Fibroblast of pulmonary artery (primary cell): ENCODE results near the gene FOXN3.
A peak's percentile ranks its signal among the peaks of the same experiment; 100 is the strongest.

Experiments
- DNase-seq: peaks from one replicate; pipeline ENCODE4 v3.0.0-alpha.2; 2010; ENCODE audit warnings: low read depth
- H3K4me3 ChIP-seq: replicated peaks from 2 replicates; pipeline ENCODE4 v1.5.1; 2011; ENCODE audit warnings: low read depth, mild to moderate bottlenecking, control low read depth, low read length, moderate library complexity
- TF ChIP-seq, protein P1 (sequence below): IDR thresholded peaks from 2 replicates; pipeline ENCODE4 v1.5.1; 2011; ENCODE audit warnings: mild to moderate bottlenecking, control low read depth, low read length, inconsistent platforms; ENCODE audit errors: missing control alignments

FOXN3 gene

DNA sequence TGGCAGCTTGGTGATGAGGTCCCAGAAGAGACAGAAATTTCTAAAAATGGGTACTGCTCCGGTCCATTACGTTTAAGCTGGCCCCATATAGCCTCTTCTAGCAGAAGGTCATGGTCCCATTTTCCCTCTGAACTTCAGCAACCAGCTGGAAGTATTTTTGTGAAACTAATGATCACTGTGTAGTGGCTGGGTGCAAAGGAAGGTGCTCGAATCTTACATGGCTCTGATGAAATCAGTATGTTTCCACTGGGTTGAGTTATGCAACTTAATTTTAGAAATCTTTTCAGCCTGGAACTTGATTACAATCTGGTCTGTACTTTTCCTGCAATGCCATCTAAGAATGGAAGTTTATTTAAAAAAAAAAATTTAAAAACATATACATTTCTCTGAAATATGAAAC lies 228.5 kb downstream of the FOXN3 start:
- TF ChIP-seq, protein P1, sequence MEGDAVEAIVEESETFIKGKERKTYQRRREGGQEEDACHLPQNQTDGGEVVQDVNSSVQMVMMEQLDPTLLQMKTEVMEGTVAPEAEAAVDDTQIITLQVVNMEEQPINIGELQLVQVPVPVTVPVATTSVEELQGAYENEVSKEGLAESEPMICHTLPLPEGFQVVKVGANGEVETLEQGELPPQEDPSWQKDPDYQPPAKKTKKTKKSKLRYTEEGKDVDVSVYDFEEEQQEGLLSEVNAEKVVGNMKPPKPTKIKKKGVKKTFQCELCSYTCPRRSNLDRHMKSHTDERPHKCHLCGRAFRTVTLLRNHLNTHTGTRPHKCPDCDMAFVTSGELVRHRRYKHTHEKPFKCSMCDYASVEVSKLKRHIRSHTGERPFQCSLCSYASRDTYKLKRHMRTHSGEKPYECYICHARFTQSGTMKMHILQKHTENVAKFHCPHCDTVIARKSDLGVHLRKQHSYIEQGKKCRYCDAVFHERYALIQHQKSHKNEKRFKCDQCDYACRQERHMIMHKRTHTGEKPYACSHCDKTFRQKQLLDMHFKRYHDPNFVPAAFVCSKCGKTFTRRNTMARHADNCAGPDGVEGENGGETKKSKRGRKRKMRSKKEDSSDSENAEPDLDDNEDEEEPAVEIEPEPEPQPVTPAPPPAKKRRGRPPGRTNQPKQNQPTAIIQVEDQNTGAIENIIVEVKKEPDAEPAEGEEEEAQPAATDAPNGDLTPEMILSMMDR = no peak
- DNase-seq = no peak
- no peak overlapping the region for H3K4me3 ChIP-seq

DNA sequence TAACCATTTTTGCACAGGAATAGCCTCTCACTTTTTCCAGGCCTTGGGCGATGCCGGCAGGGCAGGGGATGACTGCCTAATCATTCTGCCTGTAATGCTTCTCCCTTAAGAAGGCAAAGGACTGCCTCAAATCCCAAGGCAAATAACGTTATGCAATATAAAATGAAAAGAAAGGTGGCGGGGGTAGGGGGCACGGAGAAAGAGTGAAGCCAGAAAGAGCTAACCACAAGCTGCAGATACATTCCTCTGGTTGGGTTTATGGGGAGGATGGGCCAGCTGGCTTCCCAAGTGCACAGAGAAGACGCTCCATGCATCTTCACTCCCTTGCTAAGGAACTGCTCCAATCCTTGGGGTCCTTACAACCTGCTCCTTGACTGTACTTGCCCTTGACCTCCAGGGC lies 229.5 kb downstream of the FOXN3 start:
- no peak overlapping the region for H3K4me3 ChIP-seq
- no peak for DNase-seq
- TF ChIP-seq, protein P1 = no peak

DNA sequence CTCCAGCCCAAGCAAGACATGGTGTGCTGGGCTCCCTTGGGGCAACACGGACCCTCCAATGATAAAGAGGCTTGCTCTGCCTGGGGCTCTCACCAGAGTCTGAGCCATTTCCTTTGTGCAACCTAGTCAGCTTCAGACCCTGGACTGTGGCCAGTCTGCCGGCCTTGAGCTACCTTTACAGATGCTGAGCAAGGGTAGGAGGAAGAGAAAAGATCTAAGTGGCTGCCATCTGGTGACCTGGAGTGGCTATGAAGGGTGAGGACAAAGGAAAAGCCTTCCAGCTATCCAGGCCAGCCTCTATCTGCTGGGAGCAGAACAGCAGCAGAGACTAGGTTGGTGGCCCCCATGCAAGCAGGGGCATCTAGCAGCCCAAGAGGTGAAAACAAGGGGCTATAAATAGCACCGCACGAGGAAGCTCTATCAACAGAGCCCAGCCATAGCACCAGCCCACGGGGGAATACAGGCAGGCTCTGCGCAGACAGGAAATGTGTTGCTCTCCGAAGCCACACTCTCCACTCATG lies 230.1 kb downstream of the FOXN3 start:
- no peak overlapping the region for H3K4me3 ChIP-seq
- TF ChIP-seq, protein P1 = no peak
- DNase-seq = peak; percentile 20

DNA sequence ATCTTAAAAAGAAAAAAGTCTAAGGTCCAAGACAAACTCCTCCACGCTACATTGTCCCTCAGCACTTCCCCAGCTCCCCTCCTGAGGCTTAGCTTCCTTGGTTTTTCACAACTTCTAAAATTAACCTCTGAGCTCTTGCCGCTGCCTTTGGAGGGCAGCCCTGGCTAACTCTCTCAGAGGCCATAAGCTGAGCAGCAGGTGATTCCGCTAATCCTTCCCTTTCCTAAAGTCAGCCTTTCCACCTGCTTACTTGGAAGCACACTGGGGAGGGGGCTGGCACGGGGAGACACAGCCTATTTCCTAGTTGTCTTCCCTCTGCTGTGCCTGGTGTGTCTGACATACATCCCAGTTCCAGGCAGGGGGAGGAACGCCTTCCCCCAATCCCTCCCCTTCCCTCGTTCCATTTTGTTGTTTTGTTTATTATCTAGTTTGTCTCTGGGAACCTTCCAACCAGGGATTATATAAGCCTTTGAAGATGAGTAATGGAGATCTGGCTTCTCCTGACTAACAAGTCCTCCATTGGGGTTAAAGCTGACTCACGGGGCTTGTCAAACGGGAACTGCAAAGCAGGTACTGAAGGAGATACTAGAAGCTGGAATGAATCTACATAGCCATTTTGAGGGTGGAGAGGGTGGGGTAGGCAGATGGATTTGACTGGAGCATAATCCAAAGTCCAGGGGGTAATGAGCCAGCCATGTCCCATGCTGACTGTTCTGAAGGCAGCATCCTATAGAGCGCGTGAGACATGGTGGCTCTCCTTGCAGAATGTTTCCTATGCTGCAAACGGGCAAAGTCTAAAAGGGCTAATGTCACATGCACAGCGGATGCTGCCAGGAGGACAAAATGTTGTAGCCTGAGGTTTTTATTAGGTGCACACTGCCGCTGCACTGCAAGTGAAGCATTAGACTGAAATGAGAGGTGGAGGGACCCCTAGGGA lies 230.8 kb downstream of the FOXN3 start:
- TF ChIP-seq, protein P1 = no peak
- no peak overlapping the region for H3K4me3 ChIP-seq
- peak; percentile 63 for DNase-seq

DNA sequence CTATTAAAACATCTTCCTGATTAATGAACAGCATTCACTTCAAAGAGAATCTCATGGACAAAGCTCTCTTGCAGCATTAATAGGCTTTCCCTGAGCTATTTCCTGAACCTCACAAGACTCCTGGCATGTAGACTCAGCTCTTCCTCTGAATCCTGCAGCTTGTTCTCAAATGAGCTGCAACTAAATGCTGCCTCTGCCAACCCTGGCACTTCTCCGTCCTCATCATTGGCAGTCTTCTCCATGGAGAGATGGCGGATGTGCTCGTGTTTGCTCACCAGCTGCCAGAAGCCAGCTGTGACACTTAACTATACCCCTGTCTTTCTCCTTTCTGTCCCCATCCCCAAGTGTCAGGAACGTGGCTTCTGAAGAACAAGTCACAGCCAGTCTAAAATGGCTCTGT lies 232.1 kb downstream of the FOXN3 start:
- H3K4me3 ChIP-seq = no peak overlapping the region
- TF ChIP-seq, protein P1 = no peak
- DNase-seq = no peak

DNA sequence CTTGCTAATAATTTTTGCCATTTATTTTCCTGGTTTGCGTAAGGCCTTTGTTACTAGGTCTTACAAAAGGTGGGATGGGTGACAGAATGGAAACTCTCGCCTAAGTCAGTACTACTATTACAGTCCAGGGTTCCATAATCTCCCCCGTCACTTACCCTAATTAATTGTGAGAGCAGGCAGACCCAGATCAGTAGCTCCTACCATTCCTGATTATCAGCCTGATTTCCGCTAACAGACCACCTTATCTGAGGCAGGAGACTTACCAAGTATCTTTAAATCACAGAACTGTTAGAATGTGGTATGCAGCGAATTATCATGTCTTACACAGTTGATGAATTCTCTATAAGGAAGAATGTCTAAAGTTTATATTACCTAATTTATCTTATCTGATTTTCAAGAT lies 234.7 kb downstream of the FOXN3 start:
- TF ChIP-seq, protein P1 = no peak
- no peak for DNase-seq
- no peak overlapping the region for H3K4me3 ChIP-seq
